B cell (primary cell): ENCODE results near the gene RAB8B.

Experiments
- EZH2 ChIP-seq: IDR thresholded peaks from 2 replicates; pipeline ENCODE4 v1.6.1; 2012; ENCODE audit warnings: borderline replicate concordance, low read depth, mild to moderate bottlenecking, moderate library complexity, low read length; ENCODE audit not compliant: insufficient read depth, poor library complexity, severe bottlenecking
- TF ChIP-seq, protein P1 (sequence below): fragments of 200-600 bp; IDR thresholded peaks from one replicate; pipeline ENCODE4 v1.8.0; 2022; ENCODE audit warnings: antibody characterized with exemption, mild to moderate bottlenecking

DNA sequence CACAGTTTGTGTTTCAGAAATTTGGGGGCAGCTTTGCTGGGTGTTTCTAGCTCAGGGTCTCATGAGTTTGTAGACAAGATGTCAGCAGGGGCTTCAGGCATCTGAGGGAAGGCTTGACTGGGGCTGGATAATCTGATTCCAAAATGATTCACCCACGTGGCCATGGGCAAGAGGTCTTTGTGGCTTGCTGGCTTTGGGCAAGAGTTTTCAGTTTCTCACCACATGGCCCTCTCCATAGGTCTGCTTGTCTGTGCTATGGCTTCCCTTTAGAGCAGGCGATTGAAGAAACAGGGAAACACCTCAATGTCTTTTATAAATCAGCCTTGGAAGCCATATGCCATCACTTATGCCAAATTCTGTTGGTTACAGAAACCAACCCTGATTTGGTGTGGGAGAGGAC lies 44.0 kb upstream of the RAB8B start:
- TF ChIP-seq, protein P1, sequence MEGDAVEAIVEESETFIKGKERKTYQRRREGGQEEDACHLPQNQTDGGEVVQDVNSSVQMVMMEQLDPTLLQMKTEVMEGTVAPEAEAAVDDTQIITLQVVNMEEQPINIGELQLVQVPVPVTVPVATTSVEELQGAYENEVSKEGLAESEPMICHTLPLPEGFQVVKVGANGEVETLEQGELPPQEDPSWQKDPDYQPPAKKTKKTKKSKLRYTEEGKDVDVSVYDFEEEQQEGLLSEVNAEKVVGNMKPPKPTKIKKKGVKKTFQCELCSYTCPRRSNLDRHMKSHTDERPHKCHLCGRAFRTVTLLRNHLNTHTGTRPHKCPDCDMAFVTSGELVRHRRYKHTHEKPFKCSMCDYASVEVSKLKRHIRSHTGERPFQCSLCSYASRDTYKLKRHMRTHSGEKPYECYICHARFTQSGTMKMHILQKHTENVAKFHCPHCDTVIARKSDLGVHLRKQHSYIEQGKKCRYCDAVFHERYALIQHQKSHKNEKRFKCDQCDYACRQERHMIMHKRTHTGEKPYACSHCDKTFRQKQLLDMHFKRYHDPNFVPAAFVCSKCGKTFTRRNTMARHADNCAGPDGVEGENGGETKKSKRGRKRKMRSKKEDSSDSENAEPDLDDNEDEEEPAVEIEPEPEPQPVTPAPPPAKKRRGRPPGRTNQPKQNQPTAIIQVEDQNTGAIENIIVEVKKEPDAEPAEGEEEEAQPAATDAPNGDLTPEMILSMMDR: no peak
- no peak for TF ChIP-seq EZH2
